Raji (cell line): Measurements from ENCODE around the gene ZNF888.

Experiments
- POLR2A ChIP-seq: IDR thresholded peaks from 2 replicates; pipeline ENCODE4 v1.6.1; 2011; ENCODE audit warnings: low read depth, low read length, control low read depth; ENCODE audit not compliant: insufficient read depth

Gene ZNF888

GRCh38 chr19:52897138-52897935 lies 25.9 kb downstream of the ZNF888 start, which contains the start of gene ZNF320:
ZNF320 (minus strand) TSS chr19:52897635; CDS start chr19:52890255, 7,380 bp downstream.
- TF ChIP-seq POLR2A: peak; percentile 97

- TF ChIP-seq POLR2A: no peak
Observed at GRCh38 chr19:52896431-52897137, 26.6 kb downstream of the ZNF888 start.

- TF ChIP-seq POLR2A: no peak
Observed at GRCh38 chr19:52891336-52891735, 31.9 kb downstream of the ZNF888 start.

GRCh38 chr19:52889931-52890330 lies 33.3 kb downstream of the ZNF888 start:
- TF ChIP-seq POLR2A: no peak

- TF ChIP-seq POLR2A: no peak
Observed at GRCh38 chr19:52889076-52889475, 34.2 kb downstream of the ZNF888 start.

GRCh38 chr19:52880895-52881389 lies 42.3 kb downstream of the ZNF888 start:
- no peak for TF ChIP-seq POLR2A

GRCh38 chr19:52871466-52871865 lies 51.8 kb downstream of the ZNF888 start:
- TF ChIP-seq POLR2A: no peak

- peak; percentile 67 for TF ChIP-seq POLR2A
Observed at GRCh38 chr19:52857378-52858191, 65.6 kb downstream of the ZNF888 start, which contains the start of gene ZNF468. ZNF468 (minus strand) TSS chr19:52857619; CDS start chr19:52854272, 3,347 bp downstream.
